HEK293 (cell line): ENCODE data around the gene CLTCL1.
"Not testable (repeated sequence)": the region's sequence is repeated elsewhere in the genome, so short reads cannot be mapped to it uniquely, and the experiment has no call there.

Experiments
- FEZF1 ChIP-seq: fragments of 450-650 bp; formaldehyde crosslinking; IDR thresholded peaks from 2 replicates; pipeline ENCODE4 v1.5.1; 2016; ENCODE audit warnings: missing biosample characterization, missing genetic modification characterization
- KLF10 ChIP-seq: fragments of 450-650 bp; IDR thresholded peaks from 2 replicates; pipeline ENCODE4 v1.5.1; 2018; ENCODE audit warnings: missing biosample characterization, mild to moderate bottlenecking, missing genetic modification characterization
- SP2 ChIP-seq: fragments of 450-650 bp; formaldehyde crosslinking; IDR thresholded peaks from 2 replicates; pipeline ENCODE4 v1.5.1; 2016; ENCODE audit warnings: missing biosample characterization, missing genetic modification characterization
- YY1 ChIP-seq: fragments of 450-650 bp; formaldehyde crosslinking; IDR thresholded peaks from 2 replicates; pipeline ENCODE4 v1.5.1; 2018; ENCODE audit warnings: missing biosample characterization, missing genetic modification characterization
- ZFP3 ChIP-seq: fragments of 450-650 bp; formaldehyde crosslinking; IDR thresholded peaks from 2 replicates; pipeline ENCODE4 v1.5.1; 2016; ENCODE audit warnings: low read depth, missing biosample characterization, missing genetic modification characterization
- ZNF121 ChIP-seq: fragments of 450-650 bp; formaldehyde crosslinking; IDR thresholded peaks from 2 replicates; pipeline ENCODE4 v1.5.1; 2016; ENCODE audit warnings: missing biosample characterization, missing genetic modification characterization
- ZNF585B ChIP-seq: fragments of 450-650 bp; formaldehyde crosslinking; IDR thresholded peaks from 2 replicates; pipeline ENCODE4 v1.5.1; 2016; ENCODE audit warnings: missing biosample characterization, missing genetic modification characterization
- TF ChIP-seq, protein P1 (sequence below): fragments of 450-650 bp; formaldehyde crosslinking; IDR thresholded peaks from 2 replicates; pipeline ENCODE4 v1.5.1; 2016; ENCODE audit warnings: missing biosample characterization, missing genetic modification characterization
- TF ChIP-seq, protein P2 (sequence below): fragments of 450-650 bp; formaldehyde crosslinking; IDR thresholded peaks from 2 replicates; pipeline ENCODE4 v1.5.1; 2017; ENCODE audit warnings: missing biosample characterization, missing genetic modification characterization
- TF ChIP-seq, protein P3 (sequence below): fragments of 450-650 bp; formaldehyde crosslinking; conservative IDR thresholded peaks from 2 replicates; pipeline ENCODE4 v1.5.1; 2016; ENCODE audit warnings: low read depth, missing biosample characterization, missing genetic modification characterization

DNA sequence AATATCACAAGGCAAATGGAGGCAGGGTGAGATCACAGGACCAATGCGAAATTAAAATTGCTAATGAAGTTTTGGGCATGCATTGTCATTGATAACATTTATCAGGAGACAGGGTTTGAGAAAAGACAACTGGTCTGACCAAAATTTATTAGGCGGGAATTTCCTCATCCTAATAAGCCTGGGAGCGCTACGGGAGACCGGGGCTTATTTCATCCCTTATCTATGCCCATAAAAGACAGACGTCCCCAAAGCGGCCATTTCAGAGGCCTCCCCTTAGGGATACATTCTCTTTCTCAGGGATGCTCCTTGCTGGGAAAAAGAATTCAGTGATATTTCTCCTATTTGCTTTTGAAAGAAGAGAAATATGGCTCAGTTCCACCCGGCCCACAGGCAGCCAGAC lies 28.6 kb upstream of the CLTCL1 start:
- TF ChIP-seq, protein P1, sequence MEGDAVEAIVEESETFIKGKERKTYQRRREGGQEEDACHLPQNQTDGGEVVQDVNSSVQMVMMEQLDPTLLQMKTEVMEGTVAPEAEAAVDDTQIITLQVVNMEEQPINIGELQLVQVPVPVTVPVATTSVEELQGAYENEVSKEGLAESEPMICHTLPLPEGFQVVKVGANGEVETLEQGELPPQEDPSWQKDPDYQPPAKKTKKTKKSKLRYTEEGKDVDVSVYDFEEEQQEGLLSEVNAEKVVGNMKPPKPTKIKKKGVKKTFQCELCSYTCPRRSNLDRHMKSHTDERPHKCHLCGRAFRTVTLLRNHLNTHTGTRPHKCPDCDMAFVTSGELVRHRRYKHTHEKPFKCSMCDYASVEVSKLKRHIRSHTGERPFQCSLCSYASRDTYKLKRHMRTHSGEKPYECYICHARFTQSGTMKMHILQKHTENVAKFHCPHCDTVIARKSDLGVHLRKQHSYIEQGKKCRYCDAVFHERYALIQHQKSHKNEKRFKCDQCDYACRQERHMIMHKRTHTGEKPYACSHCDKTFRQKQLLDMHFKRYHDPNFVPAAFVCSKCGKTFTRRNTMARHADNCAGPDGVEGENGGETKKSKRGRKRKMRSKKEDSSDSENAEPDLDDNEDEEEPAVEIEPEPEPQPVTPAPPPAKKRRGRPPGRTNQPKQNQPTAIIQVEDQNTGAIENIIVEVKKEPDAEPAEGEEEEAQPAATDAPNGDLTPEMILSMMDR (tag by site-specific recombination) = not testable (repeated sequence)
- not testable (repeated sequence) for TF ChIP-seq SP2 (tag by site-specific recombination); ZNF585B (tag by site-specific recombination); KLF10 (tag by site-specific recombination); YY1 (tag by site-specific recombination); ZNF121 (tag by site-specific recombination); ZFP3; FEZF1 (tag by site-specific recombination)
- TF ChIP-seq, protein P2, sequence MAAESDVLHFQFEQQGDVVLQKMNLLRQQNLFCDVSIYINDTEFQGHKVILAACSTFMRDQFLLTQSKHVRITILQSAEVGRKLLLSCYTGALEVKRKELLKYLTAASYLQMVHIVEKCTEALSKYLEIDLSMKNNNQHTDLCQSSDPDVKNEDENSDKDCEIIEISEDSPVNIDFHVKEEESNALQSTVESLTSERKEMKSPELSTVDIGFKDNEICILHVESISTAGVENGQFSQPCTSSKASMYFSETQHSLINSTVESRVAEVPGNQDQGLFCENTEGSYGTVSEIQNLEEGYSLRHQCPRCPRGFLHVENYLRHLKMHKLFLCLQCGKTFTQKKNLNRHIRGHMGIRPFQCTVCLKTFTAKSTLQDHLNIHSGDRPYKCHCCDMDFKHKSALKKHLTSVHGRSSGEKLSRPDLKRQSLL = not testable (repeated sequence)
- TF ChIP-seq, protein P3, sequence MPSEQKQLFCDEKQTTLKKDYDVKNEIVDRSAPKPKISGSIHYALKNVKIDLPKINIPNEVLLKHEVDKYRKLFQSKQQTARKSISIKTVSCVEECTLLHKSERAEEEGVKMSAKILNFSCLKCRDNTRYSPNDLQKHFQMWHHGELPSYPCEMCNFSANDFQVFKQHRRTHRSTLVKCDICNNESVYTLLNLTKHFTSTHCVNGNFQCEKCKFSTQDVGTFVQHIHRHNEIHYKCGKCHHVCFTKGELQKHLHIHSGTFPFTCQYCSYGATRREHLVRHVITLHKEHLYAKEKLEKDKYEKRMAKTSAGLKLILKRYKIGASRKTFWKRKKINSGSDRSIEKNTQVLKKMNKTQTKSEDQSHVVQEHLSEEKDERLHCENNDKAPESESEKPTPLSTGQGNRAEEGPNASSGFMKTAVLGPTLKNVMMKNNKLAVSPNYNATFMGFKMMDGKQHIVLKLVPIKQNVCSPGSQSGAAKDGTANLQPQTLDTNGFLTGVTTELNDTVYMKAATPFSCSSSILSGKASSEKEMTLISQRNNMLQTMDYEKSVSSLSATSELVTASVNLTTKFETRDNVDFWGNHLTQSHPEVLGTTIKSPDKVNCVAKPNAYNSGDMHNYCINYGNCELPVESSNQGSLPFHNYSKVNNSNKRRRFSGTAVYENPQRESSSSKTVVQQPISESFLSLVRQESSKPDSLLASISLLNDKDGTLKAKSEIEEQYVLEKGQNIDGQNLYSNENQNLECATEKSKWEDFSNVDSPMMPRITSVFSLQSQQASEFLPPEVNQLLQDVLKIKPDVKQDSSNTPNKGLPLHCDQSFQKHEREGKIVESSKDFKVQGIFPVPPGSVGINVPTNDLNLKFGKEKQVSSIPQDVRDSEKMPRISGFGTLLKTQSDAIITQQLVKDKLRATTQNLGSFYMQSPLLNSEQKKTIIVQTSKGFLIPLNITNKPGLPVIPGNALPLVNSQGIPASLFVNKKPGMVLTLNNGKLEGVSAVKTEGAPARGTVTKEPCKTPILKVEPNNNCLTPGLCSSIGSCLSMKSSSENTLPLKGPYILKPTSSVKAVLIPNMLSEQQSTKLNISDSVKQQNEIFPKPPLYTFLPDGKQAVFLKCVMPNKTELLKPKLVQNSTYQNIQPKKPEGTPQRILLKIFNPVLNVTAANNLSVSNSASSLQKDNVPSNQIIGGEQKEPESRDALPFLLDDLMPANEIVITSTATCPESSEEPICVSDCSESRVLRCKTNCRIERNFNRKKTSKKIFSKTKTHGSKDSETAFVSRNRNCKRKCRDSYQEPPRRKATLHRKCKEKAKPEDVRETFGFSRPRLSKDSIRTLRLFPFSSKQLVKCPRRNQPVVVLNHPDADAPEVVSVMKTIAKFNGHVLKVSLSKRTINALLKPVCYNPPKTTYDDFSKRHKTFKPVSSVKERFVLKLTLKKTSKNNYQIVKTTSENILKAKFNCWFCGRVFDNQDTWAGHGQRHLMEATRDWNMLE = not testable (repeated sequence)
